Upper lobe of right lung (tissue), 1 donor: ENCODE data around the gene NHERF2. TPM values are rescaled to one million over a fixed set of nuclear protein-coding genes. Genes with fewer than 3 reads are reported as not detected.

ENCODE experiments used
- ATAC-seq: fragments of 200-7000 bp; cut with Tn5 transposase; one replicate; pipeline ENCODE4 v1.9.1; 2020; ENCODE audit warnings: mild to moderate bottlenecking, moderate library complexity
- DNase-seq: peaks from one replicate; pipeline ENCODE4 v3.0.0-alpha.2; 2020
- H3K27ac ChIP-seq: fragments of 200-600 bp; one replicate; pipeline ENCODE4 v1.8.0; 2022
- H3K27me3 ChIP-seq: fragments of 200-600 bp; one replicate; pipeline ENCODE4 v1.8.0; 2022; ENCODE audit warnings: mild to moderate bottlenecking
- H3K36me3 ChIP-seq: fragments of 200-600 bp; one replicate; pipeline ENCODE4 v1.8.0; 2022
- H3K4me1 ChIP-seq: fragments of 200-600 bp; one replicate; pipeline ENCODE4 v1.8.0; 2022
- H3K4me3 ChIP-seq: fragments of 200-600 bp; one replicate; pipeline ENCODE4 v1.8.0; 2022; ENCODE audit warnings: mild to moderate bottlenecking
- H3K9me3 ChIP-seq: fragments of 200-600 bp; one replicate; pipeline ENCODE4 v1.8.0; 2022
- intact Hi-C: fragments of 100-400 bp; cut with DNase I; formaldehyde crosslinking; loops from one replicate; pipeline ENCODE4 v1.11.0; 2022
- total RNA-seq: library from RNA; stranded (reverse); fragmentation: NEBNext Ultra II Directional; extraction: Animal tissue kit (Norgen Biotek cat#: 25700); gene quantifications from one replicate; pipeline ENCODE4 v1.2.1, GENCODE V29; 2021
- TF ChIP-seq, protein P1 (sequence below): fragments of 200-600 bp; IDR thresholded peaks from one replicate; pipeline ENCODE4 v1.8.0; 2022; ENCODE audit warnings: antibody characterized with exemption
- donor health status: DM: no; HTN: yes; CAD: no; lungs with severe emphysema.

The NHERF2 gene
- total RNA-seq, 1 donor from 2014 or later: 363 TPM

DNA sequence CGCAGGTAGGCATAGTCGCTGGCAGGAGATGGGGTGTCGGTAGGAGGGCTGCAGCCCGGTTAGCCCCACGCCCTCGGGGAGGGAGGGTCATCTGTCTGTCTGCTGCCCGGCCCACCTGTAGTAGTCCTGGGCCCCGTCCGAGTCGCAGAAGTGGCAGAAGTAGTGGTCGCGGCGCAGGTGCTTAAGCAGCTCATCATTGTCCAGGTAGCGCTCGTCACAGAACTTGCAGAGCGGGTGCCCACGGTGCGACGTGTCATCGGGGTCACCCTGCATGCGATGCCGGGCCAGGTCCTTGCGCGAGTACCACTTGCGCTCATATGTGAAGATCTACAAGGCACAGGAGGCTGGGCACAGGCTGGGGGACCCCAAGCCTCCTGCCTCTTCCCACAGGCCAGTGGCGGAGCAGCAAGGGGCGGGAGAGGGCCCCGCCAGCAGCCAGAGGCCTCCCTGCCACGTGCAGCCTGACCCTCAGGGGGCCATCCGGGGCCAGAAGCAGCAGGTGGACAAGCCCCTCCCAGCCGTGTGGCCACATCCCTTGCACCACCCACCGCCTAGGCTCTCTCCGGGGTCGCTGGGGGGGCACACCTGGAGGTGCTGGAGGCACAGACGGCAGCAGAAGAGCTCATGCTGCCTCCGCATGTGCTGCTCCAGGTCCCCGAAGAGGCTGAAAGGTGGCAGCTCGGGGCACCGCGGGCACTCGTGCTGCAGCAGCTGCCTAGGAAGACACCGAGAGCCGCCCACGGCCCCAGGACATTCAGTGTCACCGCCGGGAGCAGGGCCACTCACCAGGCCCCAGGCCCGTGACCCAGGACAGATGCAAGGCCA lies 24.1 kb upstream of the NHERF2 start:
- intact Hi-C loops: no loop called here
- Histone ChIP-seq H3K9me3 (no peaks in the 10 kb centered on the region), H3K4me1 (peaks cover 46% of the 10 kb centered on the region)

DNA sequence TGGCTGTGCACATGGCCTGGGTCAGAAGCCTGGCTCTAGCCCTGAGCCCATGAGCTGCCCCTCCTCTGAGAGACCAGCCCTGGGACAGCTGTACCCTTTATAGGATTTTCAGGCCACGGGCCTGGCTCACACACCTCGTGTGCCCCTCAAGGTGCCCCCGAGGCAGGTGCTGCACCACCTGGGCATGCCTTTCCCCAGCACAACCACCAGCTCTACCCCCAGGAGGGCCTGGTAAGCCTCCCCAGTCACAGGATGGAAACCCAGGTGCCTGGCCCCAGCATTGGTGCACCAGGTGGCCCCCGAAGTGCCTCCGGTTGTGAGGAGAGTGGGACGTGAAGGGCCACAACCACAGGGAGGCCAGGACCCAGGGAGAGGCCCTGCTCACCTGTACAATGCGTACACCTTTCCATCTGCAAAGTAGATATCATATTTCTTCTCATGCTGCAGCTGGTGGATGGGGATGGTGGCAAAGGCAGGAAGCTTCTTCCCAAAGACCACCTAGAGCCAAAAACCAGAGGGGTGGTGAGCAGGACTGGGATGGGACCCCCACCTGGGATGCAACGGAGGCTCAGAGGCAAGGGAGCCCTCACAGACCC lies 23.4 kb upstream of the NHERF2 start:
- Histone ChIP-seq H3K4me1 (peaks cover 48% of the 10 kb centered on the region), H3K36me3 (peaks cover 51% of the 10 kb centered on the region), H3K27ac (no peak overlapping the region), H3K27me3 (no peaks in the 10 kb centered on the region), H3K4me3 (no peak overlapping the region), H3K9me3 (no peaks in the 10 kb centered on the region)
- TF ChIP-seq, protein P1, sequence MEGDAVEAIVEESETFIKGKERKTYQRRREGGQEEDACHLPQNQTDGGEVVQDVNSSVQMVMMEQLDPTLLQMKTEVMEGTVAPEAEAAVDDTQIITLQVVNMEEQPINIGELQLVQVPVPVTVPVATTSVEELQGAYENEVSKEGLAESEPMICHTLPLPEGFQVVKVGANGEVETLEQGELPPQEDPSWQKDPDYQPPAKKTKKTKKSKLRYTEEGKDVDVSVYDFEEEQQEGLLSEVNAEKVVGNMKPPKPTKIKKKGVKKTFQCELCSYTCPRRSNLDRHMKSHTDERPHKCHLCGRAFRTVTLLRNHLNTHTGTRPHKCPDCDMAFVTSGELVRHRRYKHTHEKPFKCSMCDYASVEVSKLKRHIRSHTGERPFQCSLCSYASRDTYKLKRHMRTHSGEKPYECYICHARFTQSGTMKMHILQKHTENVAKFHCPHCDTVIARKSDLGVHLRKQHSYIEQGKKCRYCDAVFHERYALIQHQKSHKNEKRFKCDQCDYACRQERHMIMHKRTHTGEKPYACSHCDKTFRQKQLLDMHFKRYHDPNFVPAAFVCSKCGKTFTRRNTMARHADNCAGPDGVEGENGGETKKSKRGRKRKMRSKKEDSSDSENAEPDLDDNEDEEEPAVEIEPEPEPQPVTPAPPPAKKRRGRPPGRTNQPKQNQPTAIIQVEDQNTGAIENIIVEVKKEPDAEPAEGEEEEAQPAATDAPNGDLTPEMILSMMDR: no peak
- ATAC-seq (no peak), DNase-seq (no peak)
- intact Hi-C loops: no loop called here

More for the DNA sequence above, 24.1 kb upstream of the NHERF2 start:
- no peak for ATAC-seq
- TF ChIP-seq, protein P1: no peak
- no peaks in the 10 kb centered on the region for H3K27me3 ChIP-seq
- H3K4me3 ChIP-seq: no peak overlapping the region
- DNase-seq: no peak
- peaks cover 59% of the 10 kb centered on the region for H3K36me3 ChIP-seq
- no peak overlapping the region for H3K27ac ChIP-seq

DNA sequence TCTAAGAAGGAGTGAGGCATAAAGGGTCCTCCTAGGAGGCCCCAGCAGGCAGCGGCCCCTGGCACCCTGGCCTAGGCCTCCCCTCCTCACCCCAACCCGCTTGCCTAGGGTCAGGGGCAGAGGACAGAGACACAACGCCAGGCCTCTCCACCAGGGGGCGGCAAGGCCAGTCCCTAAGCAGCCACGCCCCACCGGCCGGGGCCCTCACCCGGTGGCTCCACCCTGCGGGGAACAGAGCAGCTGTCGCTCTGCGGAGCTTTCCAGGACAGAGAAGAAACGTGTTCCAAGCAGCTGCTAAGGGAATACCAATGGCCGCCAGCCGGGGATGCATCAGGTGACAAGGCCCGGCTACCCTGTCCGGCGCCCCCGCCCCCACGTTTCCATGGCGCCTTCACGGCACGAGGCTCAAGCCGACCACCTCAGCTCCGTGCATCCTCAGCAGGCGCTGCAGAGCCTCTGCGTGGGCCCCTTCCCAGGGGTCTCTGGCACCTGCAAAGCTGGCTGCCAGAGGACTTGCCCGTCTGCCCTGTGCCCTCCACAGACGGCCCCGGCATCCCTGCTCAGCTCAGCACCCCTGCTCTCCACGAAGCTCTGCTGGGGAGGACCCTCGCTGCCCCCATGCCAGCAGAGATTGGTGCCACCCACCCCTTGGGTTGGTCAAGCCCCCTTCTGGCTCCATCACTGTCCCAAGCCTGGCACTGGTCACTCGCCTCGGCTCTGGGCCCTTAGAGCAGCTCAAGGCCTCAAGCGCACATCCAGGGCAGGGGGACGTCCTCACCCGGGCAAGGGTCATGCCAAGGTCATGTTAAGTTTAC lies 22.7 kb upstream of the NHERF2 start:
- Histone ChIP-seq H3K36me3 (peaks cover 44% of the 10 kb centered on the region), H3K4me3 (no peak overlapping the region), H3K27me3 (no peaks in the 10 kb centered on the region), H3K9me3 (no peaks in the 10 kb centered on the region), H3K27ac (no peak overlapping the region), H3K4me1 (peaks cover 52% of the 10 kb centered on the region)
- intact Hi-C loops: no loop called here
- ATAC-seq (peak; percentile 90), DNase-seq (peak; percentile 95)
- TF ChIP-seq, protein P1: peak; percentile 94

DNA sequence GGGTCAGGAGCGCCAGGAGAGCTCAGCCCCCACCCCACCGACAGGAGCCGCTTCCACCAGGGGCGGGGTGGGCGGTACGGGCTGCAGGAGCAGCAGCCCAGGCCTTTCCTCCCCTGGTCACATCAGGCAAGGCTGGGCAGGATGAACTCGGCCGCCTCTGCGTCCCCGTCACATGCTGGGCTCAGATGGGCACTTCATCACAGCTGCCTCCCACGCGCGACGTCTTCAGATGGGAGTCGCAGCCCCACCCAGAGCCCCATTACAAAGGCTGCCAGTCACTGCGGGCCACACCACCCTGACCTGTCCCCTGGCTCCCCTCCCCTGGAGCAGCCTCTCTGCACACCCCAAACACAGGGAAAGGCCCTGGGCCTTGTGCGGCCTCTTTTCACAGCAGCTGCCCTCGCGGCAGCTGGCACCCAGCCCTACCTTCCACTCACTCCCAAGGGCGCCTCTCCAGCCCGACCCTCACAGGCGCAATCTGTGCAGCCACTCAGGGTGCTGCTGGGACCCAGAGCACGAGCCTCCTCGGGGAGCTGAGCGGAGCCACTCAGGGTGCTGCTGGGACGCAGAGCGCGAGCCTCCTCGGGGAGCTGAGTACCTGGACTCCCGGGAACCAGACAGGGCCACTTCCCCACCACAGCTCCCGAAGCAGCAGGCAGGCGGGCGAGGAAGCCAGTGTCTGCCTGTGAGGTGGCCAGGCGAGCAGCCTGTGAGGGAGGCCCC lies 21.7 kb upstream of the NHERF2 start:
- no peak overlapping the region for H3K27ac ChIP-seq
- H3K27me3 ChIP-seq: no peaks in the 10 kb centered on the region
- intact Hi-C loops: no loop called here
- no peak for DNase-seq
- H3K4me3 ChIP-seq: no peak overlapping the region
- peaks cover 52% of the 10 kb centered on the region for H3K4me1 ChIP-seq
- no peaks in the 10 kb centered on the region for H3K9me3 ChIP-seq
- H3K36me3 ChIP-seq: peaks cover 35% of the 10 kb centered on the region
- no peak for ATAC-seq
- TF ChIP-seq, protein P1: no peak

DNA sequence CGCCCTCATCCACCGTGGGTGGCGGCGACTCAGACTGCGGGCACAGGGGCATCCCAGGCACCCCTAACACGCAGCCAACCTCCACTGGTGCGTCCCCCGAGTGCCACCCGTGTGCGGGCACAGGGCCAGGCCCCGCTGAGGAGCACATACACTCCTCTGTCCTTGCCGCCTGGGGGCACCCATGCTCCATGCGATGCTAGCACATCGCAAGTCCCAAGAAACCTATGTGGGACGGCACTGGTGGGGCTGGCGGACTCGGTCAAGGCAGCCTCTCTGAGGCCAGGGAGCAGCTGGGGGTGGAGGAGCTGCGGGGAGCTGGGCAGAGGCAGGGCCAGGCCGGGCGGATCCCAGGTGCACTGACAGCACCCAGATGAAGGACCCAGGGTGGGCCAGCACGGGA lies 21.1 kb upstream of the NHERF2 start:
- no peaks in the 10 kb centered on the region for H3K27me3 ChIP-seq
- DNase-seq: peak; percentile 74
- intact Hi-C loops: no loop called here
- ATAC-seq: no peak
- no peaks in the 10 kb centered on the region for H3K9me3 ChIP-seq
- peaks cover 28% of the 10 kb centered on the region for H3K36me3 ChIP-seq
- no peak overlapping the region for H3K4me3 ChIP-seq
- H3K4me1 ChIP-seq: peaks cover 59% of the 10 kb centered on the region
- TF ChIP-seq, protein P1: peak; percentile 26
- no peak overlapping the region for H3K27ac ChIP-seq
